HT1080 (cell line): Measurements from ENCODE around the gene LBP. TPM values are rescaled to one million over a fixed set of nuclear protein-coding genes. Genes with fewer than 3 reads are reported as not detected.
"Not testable (repeated sequence)": the region's sequence is repeated elsewhere in the genome, so short reads cannot be mapped to it uniquely, and the experiment has no call there.

ENCODE experiments used
- DNase-seq: peaks from one replicate; pipeline ENCODE4 v3.0.0-alpha.2; 2015; ENCODE audit warnings: low read depth
- total RNA-seq: library from RNA; depleted of rRNA; stranded (reverse); fragments of >200 nt; shearing (Covaris generic); gene quantifications from 2 replicates; pipeline ENCODE4 v1.2.3, GENCODE V29; 2014

The LBP gene
- total RNA-seq, 1 experiment from 2014 or later = not detected

DNA sequence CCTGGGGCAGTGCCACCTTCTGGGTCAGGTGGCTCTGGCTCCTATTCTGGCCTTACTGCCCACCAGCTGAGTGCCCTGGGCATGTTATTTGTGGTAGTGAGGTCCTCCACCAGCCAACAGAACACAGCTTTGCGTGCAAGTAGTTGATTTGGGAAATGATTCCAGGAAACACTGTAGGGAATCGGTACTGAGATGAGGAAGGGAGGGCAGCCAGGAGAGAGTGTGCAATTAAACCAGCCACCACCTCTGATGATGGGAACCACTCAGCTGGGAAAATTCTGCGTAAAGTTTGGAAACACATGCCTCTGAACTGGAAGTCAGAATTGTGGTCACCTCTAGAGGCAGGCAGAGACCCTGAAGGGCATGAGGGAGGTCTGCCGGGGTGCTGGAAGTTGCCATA lies 459 bp downstream of the LBP start:
- no peak for DNase-seq

DNA sequence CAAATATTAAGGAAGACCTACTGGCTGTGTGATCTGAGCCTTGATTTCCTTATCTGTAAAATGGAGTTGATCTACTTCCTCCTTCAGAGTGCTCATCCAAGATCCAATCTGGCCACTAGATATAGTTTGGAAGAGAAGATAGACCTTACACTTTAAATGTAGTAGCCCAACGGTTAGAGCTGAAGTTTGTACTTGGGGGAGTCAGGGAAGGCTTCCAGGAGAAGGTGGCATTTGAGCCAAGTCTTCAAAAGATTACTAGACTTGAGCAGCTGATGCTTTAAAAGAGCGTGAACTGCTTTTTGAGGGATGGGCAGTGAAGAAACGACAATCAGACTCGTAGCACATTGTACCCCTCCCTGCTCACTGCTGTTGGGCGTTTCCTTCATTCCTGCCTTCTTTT lies 3.6 kb downstream of the LBP start:
- DNase-seq = no peak

DNA sequence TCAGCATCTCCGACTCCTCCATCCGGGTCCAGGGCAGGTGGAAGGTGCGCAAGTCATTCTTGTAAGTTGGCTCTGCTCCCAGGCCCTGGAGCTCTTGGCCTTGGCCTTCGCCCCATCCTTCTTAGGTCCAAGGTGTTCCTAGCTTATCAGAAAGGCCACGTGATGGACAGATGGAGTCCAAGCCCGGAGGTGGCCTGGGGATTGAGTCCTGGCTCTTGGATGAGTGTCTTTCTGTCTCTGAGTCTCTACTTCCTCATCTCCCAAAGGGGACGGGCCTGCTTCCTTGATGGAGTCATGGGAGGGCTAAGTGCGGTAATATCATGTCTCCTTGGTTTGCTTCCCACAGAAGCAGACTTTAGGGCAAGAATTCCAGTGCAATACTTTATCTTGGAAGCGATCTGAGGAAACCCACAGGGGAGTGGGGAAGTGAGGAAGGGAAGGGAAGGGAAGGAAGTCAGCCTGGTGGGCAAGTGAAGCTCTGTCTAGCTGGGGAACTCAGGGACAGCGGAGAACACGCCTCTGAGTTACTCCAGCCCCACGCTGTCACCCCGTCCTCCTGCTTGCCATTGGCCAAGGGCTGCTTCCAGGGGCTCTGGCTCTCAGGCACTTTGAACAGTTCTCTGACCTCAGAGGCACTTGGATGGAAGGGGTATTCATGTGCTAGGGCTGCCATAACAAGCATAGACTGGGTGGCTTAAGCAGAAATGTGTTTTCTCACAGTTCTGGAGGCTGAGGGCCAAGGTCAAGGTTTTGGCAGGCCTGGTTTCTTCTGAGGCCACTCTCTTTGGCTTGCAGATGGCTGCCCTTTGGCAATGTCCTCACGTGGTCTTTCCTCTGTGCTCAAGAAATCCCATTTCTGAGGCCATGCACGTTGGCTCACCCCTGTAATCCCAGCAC lies 4.8 kb downstream of the LBP start:
- DNase-seq = no peak

- DNase-seq = no peak
These were observed 7.0 kb downstream of the LBP start for GRCh38 chr20:38353316-38353715.

GRCh38 chr20:38354227-38354626 lies 7.9 kb downstream of the LBP start:
- DNase-seq = no peak

DNA sequence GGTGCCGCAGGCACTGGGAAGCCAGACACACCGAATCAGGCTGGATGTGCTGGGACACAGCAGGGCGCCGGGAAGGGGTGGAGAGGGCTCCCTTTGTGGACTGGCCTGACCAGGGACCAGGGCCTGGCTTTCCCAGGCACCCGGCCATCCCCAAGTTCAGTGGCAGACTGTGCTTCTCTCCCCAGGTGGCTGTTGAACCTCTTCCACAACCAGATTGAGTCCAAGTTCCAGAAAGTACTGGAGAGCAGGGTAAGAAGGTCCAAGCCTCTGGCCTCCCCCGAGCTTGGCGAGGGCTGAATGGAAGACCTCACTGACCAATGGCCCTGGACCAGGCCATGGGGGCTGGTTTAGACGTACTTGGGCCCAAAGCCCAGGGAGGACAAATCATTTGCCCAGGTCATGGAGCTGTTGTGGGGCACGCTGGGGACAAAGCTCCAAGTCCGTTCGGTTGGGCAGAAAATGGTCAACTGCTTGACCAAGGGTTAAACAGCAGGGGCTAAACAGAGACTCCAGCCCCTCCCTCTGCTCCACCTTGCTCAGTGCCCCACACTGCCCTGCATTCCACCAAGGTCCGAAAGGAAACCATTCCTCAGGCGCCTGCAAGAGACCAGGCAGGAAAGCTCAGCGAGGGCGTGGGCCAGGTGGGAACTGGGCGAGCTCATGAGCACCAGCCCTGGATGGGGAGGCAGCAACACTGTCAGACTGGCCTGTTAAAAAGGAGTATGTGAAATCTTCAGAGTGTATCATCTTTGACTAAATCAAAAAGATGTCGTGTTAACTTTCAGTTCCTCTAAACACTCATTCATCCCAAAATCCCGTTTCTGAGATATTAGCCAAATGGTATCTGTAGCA lies 9.1 kb downstream of the LBP start:
- DNase-seq = no peak

DNA sequence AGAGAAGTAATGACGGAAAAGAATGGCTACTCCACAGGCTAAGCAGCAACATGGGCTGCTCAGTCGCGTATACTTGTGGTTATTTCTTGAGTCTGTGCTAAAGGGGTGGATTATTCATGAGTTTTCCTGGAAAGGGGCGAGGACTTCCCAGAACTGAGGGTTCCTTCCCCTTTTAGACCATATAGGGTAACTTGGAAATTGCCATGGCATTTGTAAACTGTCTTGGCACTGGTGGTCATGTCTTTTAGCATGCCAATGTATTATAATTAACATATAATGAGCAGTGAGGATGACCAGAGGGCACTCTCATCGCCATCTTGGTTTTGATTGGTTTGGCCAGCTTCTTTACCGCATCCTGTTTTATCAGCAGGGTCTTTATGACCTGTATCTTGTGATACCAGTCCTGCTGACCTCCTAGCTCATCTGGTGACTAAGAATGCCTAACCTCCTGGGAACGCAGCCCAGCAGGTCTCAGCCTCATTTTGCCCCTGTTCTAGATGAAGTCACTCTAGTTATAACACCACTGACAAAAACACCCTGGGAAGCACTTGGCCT lies 11.4 kb downstream of the LBP start:
- peak; percentile 78 for DNase-seq

DNA sequence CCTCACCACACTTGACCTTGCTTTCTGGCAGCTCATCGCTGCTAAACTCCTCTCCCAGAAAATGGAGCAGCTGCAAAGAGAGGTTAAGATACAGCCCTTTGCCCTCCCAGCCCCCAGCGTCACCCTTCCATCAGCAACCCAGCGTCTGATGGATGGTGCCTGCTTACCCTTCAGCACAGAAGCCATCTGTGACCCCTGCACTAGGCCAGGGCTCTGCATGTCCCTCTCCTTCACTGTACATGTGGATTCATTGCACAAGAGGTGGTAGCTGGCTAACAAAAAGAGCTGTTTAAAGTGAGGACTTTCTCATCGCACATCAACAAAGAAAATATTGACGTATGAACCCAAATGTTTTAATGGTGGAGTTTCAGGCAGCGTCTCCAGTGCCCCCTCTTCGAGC lies 12.3 kb downstream of the LBP start:
- DNase-seq = no peak

DNA sequence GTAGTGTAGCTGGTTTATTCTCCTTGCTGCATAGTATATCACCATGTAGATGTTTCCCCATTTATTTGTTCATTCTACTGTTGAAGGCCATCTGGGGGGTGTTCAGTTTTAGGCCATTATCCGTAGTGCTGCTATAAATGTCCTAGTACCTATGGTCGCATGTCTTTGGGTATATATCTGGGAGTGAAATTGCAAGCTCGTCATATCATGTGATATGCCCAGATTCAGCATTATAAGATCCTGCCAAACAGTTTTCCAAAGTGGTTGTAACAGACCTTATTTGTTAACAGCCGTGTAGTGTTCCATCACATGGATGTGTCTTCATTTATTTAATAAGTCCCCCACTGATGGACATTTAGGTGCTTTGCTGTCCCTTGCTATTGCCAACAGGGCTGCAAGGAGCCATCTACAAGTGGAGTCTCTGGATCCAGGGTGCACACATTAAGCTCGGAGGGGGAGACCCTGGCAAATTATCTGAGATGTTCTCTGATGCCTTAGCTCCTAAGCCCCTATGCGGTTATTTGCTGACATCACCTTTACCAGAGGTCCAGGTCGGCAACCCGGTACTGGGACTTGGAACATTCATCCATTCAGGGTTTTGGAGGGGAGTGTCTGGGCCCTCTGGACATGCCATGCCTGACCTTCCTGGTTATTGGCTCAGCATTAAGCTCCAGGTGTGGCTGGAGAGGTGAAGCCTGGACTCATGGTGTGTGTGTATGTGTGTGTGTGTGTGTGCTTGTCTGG lies 16.9 kb downstream of the LBP start:
- no peak for DNase-seq

DNA sequence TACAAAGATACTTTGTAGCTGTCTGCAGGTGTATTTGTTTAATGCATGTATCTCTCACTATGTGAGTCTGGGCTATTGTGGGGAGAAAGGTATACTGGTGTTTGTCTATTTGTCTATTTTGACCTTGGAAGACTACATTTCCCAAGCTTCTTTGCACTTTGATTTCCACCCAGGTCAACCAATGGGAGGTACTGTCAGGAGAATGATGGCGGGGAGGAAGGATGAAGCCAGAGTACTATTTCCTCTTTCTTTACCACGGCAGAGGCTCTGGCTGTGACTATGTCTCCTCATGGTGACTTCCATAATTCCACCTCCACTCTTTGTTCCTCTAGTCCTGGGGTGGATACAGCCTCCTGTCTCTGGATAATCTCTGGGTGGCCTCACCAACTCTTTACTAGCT lies 23.1 kb downstream of the LBP start:
- DNase-seq = peak; percentile 16

DNA sequence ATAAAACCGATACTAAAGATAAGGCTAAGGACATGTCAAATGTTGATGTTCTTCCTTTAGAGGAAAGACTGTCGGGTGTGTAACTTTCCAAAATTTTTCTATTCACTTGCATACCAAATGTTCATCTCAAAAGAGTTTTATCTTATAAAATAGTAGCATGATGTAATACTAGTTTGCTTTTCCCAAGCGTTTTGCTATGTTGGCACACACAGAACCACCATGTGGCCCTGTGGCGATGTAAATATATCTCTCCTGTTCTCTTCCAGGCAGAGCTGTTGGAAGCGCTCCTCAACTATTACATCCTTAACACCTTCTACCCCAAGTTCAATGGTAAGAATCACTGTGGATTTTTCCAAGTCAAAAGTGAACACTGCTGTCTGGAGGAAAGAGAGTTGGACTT lies 26.5 kb downstream of the LBP start:
- DNase-seq = no peak

DNA sequence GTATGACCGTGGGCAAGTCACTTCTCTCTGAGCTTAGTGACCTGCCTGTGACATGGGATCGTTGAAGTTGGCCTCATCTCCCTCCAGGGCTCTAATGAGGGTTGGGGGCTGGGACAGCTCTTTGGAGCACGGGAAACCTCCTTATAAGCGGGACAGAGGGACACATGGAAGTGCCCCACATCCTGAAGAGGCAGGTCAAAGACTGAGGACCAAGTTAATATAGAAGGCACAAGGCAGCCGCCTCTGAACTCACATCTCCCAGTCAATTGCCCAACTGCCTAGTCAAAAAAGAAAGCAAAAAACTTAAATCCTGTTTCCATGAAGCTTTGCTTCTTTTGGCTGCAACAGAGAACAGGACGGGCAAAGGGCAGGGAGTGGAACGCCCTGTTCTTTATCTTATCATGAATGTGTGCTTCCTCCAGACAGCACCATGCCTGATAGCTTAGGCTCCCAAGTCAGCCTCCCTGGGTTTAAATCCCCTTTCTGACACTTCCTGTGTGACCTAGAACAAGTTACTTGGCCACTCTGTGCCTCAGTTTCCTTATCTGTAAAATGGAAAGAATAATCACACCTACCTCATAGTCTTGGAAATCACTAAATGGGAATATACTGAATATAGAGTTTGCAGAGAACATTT lies 27.1 kb downstream of the LBP start:
- no peak for DNase-seq

DNA sequence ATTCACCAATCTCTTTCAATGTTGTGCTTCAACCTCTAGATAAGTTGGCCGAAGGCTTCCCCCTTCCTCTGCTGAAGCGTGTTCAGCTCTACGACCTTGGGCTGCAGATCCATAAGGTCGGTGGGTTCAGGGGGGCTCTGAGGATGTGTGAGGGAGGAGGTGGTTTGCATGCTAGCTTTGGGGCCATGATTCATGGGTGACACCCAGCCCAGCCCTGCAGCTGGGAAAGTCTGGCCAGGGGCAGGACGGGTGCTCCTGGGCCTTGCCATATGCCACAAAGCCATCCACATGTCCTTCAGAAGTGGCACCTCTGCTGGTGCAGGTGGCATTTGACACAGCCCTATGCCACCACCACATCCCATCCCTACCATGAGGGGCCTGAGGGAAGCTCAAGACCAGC lies 27.6 kb downstream of the LBP start:
- no peak for DNase-seq

GRCh38 chr20:38377039-38377685 lies 30.9 kb downstream of the LBP start:
- no peak for DNase-seq

GRCh38 chr20:38377838-38378237 lies 31.6 kb downstream of the LBP start:
- DNase-seq = not testable (repeated sequence)

DNA sequence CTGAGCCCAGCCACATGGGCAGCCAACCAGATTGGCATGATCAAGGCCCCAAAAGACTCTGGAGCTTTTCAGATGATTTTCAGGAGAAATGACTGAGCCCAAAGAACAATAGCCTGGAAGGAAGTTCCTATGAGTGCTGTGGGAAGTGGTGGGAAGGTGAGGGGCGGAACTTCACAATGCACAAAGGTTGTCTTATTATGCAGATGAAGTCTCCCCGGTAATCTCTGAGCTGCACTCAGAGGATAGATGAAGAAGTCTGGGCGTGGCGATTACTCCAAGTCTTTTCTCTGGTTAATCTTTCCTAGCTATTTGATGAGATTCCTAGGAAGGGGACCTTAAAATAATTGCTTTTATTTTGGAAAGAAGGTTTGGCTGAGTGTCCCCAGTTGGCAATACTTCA lies 36.9 kb downstream of the LBP start:
- DNase-seq = no peak

GRCh38 chr20:38386004-38386403 lies 39.7 kb downstream of the LBP start:
- peak; percentile 34 for DNase-seq

DNA sequence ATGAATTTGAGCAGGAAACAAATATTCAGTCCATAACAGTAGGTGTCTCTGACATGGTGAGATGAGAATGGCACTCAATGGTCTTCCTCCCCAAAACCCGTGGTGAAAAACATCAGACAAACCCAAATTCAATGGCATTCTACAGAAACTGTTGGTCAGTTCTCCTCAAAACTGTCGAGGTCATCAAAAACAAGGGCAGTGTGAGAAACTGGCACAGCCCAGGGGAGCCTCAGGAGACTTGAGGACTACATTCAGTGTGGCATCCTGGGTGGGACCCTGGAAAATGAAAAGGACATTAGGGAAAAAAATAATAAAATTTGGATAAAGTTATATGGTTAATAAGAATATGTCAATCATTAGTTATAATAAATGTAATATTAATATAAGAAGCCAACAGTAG lies 40.6 kb downstream of the LBP start:
- DNase-seq = no peak

- no peak for DNase-seq
These were observed 41.7 kb downstream of the LBP start for GRCh38 chr20:38387953-38388352.

DNA sequence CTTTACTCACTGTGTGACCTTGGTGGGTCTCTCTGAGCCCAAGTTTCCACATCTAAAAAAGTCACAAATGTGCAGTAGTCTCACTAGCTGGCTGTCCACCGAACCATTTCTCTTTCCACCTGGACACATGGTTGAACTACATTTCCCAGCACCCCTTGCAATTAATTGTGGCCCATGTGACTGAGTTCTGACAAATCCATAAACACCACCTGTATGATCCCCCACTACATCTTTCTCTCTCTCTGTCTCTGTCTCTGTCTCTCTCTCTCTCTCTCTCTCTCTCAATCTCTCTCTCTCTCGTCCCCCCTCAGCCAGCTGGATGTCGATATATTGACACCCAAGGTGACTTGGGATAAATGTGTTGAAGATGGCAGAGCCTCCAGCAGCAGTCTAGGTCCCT lies 46.1 kb downstream of the LBP start:
- no peak for DNase-seq
